Right ventricle myocardium superior (tissue), 1 donor: Measurements from ENCODE around the gene THOP1. TPM values are rescaled to one million over a fixed set of nuclear protein-coding genes. Genes with fewer than 3 reads are reported as not detected.
A peak's percentile ranks its signal among the peaks of the same experiment; 100 is the strongest.

Experiments used
- ATAC-seq: fragments of 200-7000 bp; cut with Tn5 transposase; one replicate; pipeline ENCODE4 v1.9.1; 2020; ENCODE audit warnings: mild to moderate bottlenecking; ENCODE audit not compliant: poor library complexity
- DNase-seq: peaks from one replicate; pipeline ENCODE4 v3.0.0-alpha.2; 2020
- intact Hi-C: fragments of 100-400 bp; cut with DNase I; formaldehyde crosslinking; loops from one replicate; pipeline ENCODE4 v1.11.2; 2022
- total RNA-seq: library from RNA; stranded (reverse); fragmentation: NEBNext Ultra II Directional; extraction: Animal tissue kit (Norgen Biotek cat#: 25700); gene quantifications from one replicate; pipeline ENCODE4 v1.2.1, GENCODE V29; 2021
- donor health status: DM: no; HTN: yes; CAD: no; lungs with severe emphysema.

Gene THOP1
- total RNA-seq, 1 donor from 2014 or later: 52.6 TPM

- ATAC-seq (no peak), DNase-seq (no peak)
- intact Hi-C loops: no loop called here
Observed at GRCh38 chr19:2837430-2837829, 52.1 kb downstream of the THOP1 start.

GRCh38 chr19:2840794-2841791, 55.8 kb downstream of the THOP1 start, which contains the start of gene ZNF555:
TSS of gene ZNF555 (plus strand) at chr19:2841475. CDS start at chr19:2841573, 98 bp downstream.
- DNase-seq (peak; percentile 100), ATAC-seq (peak; percentile 97)
- intact Hi-C loops: no loop called here

- DNase-seq: no peak
- intact Hi-C loops: no loop called here
- no peak for ATAC-seq
Observed at GRCh38 chr19:2841855-2842574, 56.7 kb downstream of the THOP1 start.

- intact Hi-C loops: no loop called here
- no peak for DNase-seq
- no peak for ATAC-seq
Observed at GRCh38 chr19:2845107-2845506, 59.8 kb downstream of the THOP1 start.

- intact Hi-C loops: no loop called here
- no peak for DNase-seq
- peak; percentile 8 for ATAC-seq
Observed at GRCh38 chr19:2846180-2846894, 61.0 kb downstream of the THOP1 start.

GRCh38 chr19:2847507-2847906, 62.2 kb downstream of the THOP1 start:
- intact Hi-C loops: no loop called here
- DNase-seq: no peak

GRCh38 chr19:2848616-2849015, 63.3 kb downstream of the THOP1 start:
- DNase-seq: no peak
- intact Hi-C loops: no loop called here

More at GRCh38 chr19:2847507-2847906, 62.2 kb downstream of the THOP1 start:
- ATAC-seq: no peak

GRCh38 chr19:2850256-2850925, 65.1 kb downstream of the THOP1 start:
- intact Hi-C loops: no loop called here
- ATAC-seq (no peak), DNase-seq (no peak)

More at GRCh38 chr19:2848616-2849015, 63.3 kb downstream of the THOP1 start:
- no peak for ATAC-seq

- ATAC-seq (no peak), DNase-seq (no peak)
Observed at GRCh38 chr19:2852598-2852997, 67.3 kb downstream of the THOP1 start.

GRCh38 chr19:2853015-2853606, 67.8 kb downstream of the THOP1 start:
- no peak for ATAC-seq
- intact Hi-C loops: no loop called here
- no peak for DNase-seq

More at GRCh38 chr19:2852598-2852997, 67.3 kb downstream of the THOP1 start:
- intact Hi-C loops: no loop called here

- ATAC-seq (no peak), DNase-seq (no peak)
- intact Hi-C loops: no loop called here
Observed at GRCh38 chr19:2854849-2855248, 69.5 kb downstream of the THOP1 start.

GRCh38 chr19:2856457-2857050, 71.3 kb downstream of the THOP1 start:
- no peak for ATAC-seq
- no peak for DNase-seq
- intact Hi-C loops: no loop called here

- intact Hi-C loops: no loop called here
- ATAC-seq (no peak), DNase-seq (no peak)
Observed at GRCh38 chr19:2858864-2859263, 73.6 kb downstream of the THOP1 start.

- DNase-seq: no peak
- intact Hi-C loops: no loop called here
- ATAC-seq: no peak
Observed at GRCh38 chr19:2863816-2864215, 78.5 kb downstream of the THOP1 start.
